Measurements from ENCODE around the gene PRR12. TPM values are rescaled to one million over a fixed set of nuclear protein-coding genes. Genes with fewer than 3 reads are reported as not detected.

The PRR12 gene
- total RNA-seq, 3 donors from 2014 or later, result 24.2 to 37.3 (median 26.2) TPM

- DNase-seq (peak in 1 of 3 donors; percentile 68), ATAC-seq (peak; percentile 67)
- intact Hi-C loops (cut with DNase I, micrococcal nuclease), result no loop called here
- Histone ChIP-seq H3K4me1 (ENCODE audit: low read depth) (peaks cover 74% of the 10 kb centered on the region), H3K36me3 (ENCODE audit: low read depth) (no peaks in the 10 kb centered on the region), H3K4me3 (no peak overlapping the region), H3K9me3 (no peaks in the 10 kb centered on the region)
- TF ChIP-seq CTCF (IDR thresholded peaks at IDR 0.05), result no peak
Observed at GRCh38 chr19:49564616-49565045, 26.4 kb upstream of the PRR12 start.

GRCh38 chr19:49565261-49565660 is 25.7 kb upstream of the PRR12 start:
- H3K4me1 ChIP-seq (ENCODE audit: low read depth), result peaks cover 73% of the 10 kb centered on the region
- peak in 2 of 3 donors; percentile 55 to 91 for DNase-seq
- ATAC-seq, result peak; percentile 45
- intact Hi-C loops (cut with DNase I, micrococcal nuclease), result no loop called here
- H3K9me3 ChIP-seq, result no peaks in the 10 kb centered on the region
- no peak for TF ChIP-seq CTCF (IDR thresholded peaks at IDR 0.05)
- H3K4me3 ChIP-seq, result no peak overlapping the region
- no peaks in the 10 kb centered on the region for H3K36me3 ChIP-seq (ENCODE audit: low read depth)

- TF ChIP-seq CTCF (IDR thresholded peaks at IDR 0.05), result no peak
- DNase-seq, result no peak
- peaks cover 77% of the 10 kb centered on the region for H3K4me1 ChIP-seq (ENCODE audit: low read depth)
- no peak overlapping the region for H3K4me3 ChIP-seq
- no peak for ATAC-seq
- H3K36me3 ChIP-seq (ENCODE audit: low read depth), result no peaks in the 10 kb centered on the region
- H3K9me3 ChIP-seq, result no peaks in the 10 kb centered on the region
- intact Hi-C loops (cut with DNase I, micrococcal nuclease), result no loop called here
Observed at GRCh38 chr19:49566302-49566701, 24.7 kb upstream of the PRR12 start.

GRCh38 chr19:49567861-49568441 is 23.0 kb upstream of the PRR12 start:
- H3K4me1 ChIP-seq (ENCODE audit: low read depth), result peaks cover 72% of the 10 kb centered on the region
- no peak for TF ChIP-seq CTCF (IDR thresholded peaks at IDR 0.05)
- no peaks in the 10 kb centered on the region for H3K36me3 ChIP-seq (ENCODE audit: low read depth)
- DNase-seq (peak; percentile 57 to 72 (median 71)), ATAC-seq (peak; percentile 59)
- intact Hi-C loops (cut with DNase I, micrococcal nuclease), result no loop called here
- H3K9me3 ChIP-seq, result no peaks in the 10 kb centered on the region
- H3K4me3 ChIP-seq, result no peak overlapping the region

- peaks cover 57% of the 10 kb centered on the region for H3K4me1 ChIP-seq (ENCODE audit: low read depth)
- DNase-seq, result peak in 2 of 3 donors; percentile 46 to 89
- TF ChIP-seq CTCF (IDR thresholded peaks at IDR 0.05), result peak; percentile 83
- H3K9me3 ChIP-seq, result no peaks in the 10 kb centered on the region
- H3K4me3 ChIP-seq, result no peak overlapping the region
- ATAC-seq, result peak; percentile 73
- intact Hi-C loops (cut with DNase I, micrococcal nuclease), result no loop called here
- no peaks in the 10 kb centered on the region for H3K36me3 ChIP-seq (ENCODE audit: low read depth)
Observed at GRCh38 chr19:49570138-49570856, 20.7 kb upstream of the PRR12 start.
